Hematopoietic multipotent progenitor cell treated with erythropoietin and hydrocortisone succinate and interleukin-3 and kit ligand, for 17 days (in vitro differentiated cells): ENCODE results near the gene EDIL3.
"Not testable (repeated sequence)": the region's sequence is repeated elsewhere in the genome, so short reads cannot be mapped to it uniquely, and the experiment has no call there.

Experiments used
- DNase-seq: peaks from one replicate; pipeline ENCODE4 v3.0.0-alpha.2; 2015; ENCODE audit warnings: low spot score

The EDIL3 gene

DNA sequence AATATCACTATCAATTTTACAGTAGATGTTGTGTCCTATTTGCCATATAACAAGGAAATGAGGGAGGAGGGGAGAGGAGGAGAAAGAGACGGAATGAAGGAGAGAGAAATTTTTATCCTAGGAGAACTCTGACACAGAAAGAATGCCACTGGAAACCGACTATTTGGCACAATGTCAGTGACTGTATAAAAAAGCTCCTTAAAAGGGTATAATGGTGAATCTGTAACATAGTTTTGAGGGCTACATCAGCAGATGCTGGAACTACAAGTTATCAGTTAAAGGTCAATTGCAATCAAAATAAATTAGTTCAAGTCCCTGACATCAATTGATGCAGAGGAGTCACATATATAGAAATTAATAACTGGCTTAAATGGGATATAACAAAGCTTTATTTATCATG is 5.7 kb downstream of the EDIL3 start:
- DNase-seq = no peak

DNA sequence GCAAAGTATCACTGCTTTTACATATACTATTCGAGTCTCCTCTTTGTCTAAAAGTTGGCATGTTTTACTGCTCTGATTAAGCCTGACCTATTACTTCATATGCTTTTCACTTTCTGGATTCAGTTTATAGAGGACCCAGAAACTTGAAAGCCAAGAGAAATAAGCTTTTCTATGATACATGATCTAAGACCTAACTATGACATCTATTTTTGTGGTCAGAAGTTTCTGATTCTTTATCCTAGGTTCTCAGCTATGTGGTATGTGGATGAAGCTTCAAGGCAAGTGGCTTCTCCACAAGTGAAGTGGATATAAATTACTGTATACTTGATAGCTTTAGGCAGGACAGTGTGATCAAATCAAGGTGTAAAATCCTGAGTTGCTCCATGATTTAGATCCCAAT is 6.3 kb downstream of the EDIL3 start:
- DNase-seq = no peak

DNA sequence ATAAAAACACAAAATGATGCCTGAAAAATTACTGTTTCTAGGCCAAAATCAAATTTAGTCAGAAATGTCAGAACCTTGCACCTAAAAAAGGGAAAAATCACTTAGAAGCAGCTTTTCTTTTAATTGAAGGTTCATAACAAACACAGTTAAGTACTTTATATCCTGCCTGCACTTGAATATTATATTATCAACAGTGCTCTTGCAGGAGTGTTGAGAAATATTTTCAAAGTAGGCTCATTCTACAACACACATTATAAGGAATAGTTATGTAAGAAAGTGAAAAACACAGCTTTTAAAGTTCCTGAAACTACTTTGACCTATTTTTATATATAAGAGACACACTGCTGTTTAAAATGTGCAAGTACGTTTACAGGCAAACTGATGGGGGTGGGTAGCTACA is 8.3 kb downstream of the EDIL3 start:
- no peak for DNase-seq

DNA sequence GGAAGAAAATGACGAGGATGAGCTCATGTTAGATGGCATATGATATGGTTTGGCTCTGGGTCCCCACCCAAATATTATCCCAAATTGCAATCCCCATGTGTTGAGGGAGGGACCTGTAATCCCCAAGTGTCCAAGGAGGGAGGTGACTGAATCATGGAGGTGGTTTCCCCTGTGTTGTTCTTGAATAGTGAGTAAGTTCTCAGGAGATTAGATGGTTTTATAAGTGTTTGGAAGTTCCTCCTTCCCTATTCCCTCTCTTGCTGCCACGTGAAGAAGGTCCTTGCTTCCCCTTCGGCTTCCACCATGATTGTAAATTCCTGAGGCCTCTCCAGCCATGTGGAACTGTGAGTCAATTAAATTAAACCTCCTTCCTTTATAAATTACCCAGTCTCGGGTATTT is 10.1 kb downstream of the EDIL3 start:
- DNase-seq = no peak

DNA sequence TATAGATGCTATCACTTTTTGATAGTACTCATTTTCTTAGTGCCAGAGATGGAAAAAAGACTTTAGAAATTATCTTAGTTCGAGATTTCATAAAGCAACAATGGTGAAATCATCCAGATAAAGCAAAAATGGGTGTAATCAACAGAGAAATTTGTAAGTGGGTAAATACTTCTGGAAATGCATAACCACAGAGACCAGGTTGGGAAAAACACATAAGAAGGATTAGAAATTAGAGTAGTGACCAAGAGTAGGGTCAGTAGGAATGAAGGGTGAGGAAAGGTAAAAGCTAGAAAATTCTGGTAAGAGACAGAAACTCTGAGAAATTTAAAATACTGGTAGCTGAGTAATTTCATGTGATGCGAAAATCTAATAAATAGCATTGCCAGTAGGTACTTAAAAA is 11.2 kb downstream of the EDIL3 start:
- no peak for DNase-seq

DNA sequence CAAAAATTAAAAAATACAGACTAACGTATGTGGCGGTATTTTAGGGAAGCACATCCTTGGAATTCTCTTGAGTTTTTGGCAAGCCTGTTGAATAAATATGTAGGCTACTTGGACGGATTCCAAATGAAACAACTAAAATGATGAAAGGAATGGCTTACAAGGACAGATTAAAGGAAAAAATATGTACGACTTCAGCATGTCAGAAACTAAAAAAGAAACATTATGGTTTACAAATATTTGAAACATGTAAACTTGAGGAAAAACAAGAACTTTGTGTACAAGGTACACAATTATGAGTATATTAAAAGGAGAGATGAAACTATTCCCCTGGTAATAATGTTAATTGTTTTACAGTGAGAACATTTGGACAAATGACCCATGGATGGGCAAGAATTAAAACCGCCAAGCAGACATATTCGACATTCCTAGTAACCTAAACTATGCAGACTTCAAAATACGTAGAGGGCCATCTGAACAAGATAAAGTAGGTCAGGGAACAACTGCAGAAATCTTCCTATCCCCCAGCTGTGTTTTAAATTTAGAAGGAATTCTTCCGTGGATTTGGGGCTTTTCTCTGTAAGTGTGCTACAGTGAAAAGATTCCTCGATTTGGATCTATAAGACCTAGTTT is 12.5 kb downstream of the EDIL3 start:
- DNase-seq = no peak

DNA sequence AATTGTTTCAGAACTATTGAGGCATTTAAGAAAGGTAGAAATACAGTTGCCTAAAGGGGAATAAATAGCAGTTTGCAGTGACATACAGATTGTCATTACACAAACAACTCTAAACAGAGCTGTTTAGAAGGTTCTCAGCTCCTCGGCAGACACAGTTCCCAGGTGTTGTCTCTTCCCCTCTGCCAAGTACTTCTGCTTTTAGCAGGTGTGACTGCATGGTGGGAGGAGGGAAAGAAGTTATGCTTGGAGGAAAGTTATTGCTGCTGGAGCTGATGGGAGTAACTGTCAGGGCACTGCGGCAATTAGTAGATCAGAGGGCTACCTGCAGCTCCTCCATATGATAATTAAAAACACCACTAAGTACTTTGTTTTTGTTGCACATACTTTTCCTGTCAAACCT is 14.5 kb downstream of the EDIL3 start:
- DNase-seq = no peak

DNA sequence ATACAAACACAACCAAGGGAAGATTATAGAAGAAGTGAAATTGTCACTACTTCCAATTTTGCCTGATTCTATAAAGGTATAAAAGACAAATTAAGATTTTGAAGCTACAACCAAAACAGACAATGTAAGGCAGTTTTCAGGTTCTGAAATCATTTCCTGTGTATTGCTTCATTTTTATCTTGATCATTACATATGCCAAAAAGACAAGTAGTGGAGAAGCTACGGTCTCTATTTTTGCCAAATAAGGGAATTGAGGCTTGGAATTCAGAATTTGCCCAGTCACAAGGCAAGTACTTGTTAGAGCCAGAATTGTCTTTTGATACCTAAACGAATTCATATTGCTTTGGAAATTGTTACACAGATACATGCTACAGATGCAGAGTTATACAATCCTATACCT is 20.6 kb downstream of the EDIL3 start:
- DNase-seq = no peak

DNA sequence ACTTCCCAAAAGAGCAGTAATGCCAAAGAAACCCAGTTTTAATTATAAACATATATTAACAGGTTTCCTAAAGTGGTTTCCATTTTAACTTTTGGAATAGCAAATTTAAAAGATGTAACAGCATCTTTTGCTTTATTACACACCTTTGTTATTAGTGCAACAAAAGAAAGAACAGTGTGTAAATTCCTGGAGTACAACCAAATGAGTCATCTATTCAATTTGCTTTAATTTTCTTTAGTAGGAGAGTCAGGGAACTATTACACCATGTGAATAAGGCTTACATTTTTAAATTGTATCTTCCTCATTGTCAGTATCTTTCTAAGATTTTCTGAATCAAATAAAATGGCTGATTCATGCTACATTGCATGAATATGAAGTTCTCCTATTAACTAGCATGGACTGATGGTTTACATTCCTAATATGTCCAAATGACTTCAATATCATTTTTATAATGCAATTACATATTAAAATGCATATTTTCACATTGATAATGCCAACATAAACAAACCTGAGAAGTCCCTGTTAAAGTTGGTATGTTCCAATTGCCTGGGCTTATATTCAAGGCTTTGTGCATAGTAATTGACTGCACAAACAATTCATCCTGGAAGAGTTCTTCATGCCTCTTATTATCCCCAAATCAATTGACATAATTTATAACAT is 22.5 kb downstream of the EDIL3 start:
- no peak for DNase-seq

DNA sequence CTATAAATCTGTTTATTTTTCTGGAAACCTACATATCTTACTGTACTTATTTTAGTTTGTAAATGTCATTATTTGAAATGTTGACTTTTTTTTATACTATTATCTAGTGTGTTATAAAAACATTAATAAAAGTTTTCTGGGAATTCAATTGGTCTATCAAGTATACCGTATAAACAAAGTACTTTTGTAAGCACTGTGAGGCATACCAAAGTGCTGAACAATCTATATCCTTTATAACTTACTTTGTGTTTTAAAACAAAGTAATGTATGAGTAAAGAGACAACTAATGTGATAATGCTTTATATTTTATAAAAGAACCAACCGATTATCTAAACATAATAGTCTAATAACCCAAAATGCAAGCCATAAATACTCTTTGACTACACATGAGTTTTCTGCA is 23.1 kb downstream of the EDIL3 start:
- no peak for DNase-seq

DNA sequence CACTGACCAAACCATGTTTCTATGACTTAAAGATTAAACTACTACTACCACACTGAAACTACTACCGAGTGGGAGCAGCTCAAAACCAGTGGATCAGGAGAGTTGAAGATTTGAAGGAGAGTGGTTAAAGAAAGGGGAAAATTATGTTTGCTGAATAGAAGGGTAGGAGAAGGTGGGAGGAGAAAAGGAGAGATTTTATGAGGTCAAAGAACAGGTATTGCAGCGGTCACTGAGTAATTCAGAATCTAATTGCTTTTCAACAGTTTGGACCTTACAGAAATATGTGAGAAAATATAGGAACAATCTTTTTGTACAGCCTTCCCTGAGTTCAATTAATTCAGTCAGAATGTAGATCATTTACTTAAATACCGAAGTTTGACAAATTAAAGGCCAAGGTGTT is 24.6 kb downstream of the EDIL3 start:
- DNase-seq = no peak

DNA sequence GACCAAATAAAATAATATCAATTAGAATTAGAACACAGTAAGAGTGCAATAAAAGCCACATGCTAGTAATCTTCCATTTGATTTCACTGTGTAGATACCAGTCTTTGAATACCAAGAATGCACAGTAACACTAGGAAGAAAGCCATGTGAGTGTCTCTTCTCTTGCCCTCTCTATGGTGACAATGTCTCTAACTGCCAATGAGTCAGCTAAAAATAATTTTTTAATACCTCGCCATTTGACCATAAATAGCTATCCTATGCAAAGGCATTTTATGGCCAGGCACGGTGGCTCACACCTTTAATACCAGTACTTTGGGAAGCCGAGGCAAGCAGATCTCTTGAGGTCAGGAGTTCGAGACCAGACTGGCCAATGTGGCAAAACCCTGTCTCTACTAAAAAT is 30.6 kb downstream of the EDIL3 start:
- DNase-seq = no peak

DNA sequence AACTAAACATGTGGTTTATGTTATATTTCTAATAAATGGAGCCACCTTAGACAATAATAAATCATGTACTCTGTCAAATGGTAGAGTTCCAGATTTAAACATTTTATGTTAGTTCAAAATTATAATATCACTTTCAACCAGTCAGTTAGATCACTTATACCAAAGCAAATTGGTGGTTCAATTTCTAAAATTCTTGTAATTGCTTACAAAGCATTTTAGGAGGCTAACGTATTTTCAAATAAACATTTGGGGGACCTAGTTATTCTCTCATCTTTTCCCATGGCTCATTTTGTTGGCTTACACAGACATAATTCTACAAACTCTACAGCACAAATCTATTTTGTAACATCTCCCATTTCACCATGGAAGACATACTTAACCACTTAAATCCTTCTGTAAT is 39.9 kb downstream of the EDIL3 start:
- DNase-seq = no peak

DNA sequence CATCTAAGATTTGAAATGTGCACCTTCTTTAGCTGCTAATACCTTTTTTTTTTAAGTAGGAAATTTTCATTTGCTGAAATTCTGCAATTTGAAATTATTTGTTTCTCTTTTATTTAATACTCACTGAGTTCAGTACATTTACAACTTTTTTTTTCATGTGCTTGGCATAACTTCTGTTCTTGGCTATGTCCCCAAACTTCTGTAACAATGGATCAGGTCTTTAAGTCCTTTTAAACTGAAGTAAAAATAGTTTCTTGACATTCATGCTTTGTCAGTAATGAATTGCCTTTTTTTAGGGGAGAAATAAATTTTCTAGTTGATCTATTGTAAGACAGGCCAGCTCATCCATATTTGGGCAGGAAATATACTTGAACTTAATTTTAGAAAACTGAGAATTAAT is 41.5 kb downstream of the EDIL3 start:
- DNase-seq = no peak

DNA sequence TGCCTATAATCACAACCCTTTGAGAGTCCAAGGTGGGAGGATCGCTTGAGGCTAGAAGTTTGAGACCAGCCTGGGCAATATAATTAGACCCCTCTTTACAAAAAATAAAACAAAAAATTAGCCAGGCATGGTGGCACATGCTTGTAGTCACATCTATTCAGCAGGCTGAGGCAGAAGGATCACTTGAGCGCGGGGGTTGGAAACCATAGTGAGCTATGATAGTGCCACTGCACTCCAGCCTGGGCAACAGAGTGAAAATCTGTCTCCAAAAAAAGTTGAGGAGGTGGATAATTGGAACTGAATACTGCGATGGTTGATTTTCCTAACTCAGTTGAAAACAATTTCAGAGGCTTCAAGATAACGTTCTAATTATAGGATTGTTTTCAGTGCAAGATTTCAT is 52.6 kb downstream of the EDIL3 start:
- no peak for DNase-seq

DNA sequence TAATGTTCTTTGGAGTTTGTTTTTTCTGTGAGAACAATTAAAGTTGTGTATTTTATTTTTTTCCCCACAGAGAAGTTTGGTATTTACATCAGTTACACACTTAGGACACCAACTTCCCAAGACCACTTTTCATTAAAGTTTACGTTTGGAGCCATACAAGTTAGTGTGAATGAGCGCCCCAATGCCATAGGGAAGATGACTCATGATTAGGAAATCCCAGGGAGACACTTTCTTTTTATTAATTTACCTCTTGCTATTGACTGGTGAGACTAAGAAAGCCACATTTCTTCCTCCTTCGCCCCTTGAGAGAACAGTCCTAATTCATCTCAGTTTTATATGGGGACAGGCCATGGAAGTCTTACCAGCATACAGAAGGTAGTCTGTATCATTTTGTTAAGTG is 57.1 kb downstream of the EDIL3 start:
- no peak for DNase-seq

DNA sequence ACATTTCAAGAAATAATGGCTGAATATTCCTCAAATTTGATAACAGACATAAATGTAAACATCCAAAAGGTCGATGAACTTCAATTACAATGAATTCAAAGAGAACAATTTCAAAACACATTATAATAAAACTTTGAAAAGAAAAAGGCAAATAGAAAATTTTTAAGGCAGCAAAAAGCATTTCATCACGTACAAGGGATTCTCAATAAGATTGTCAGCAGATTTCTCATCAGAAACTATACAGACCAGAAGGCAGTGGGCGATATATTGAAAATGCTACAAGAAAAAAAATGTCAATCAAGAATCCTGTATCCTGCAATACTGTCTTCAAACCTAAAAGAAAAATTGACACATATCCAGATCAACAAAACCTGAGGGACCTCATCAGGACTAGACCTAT is 62.0 kb downstream of the EDIL3 start:
- DNase-seq = no peak

DNA sequence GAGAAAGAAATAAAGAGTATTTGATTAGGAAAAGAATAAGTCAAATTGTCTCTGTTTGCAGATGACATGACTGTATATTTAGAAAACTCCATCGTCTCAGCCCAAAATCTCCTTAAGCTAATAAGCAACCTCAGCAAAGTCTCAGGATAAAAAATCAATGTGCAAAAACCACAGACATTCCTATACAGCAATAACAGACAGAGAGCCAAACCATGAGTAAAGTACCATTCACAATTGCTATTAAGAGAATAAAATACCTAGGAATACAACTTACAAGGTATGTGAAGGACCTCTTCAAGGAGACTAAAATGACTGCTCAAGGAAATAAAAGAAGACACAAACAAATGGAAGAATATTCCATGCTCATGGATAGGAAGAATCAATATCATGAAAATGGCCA is 66.9 kb downstream of the EDIL3 start:
- not testable (repeated sequence) for DNase-seq

DNA sequence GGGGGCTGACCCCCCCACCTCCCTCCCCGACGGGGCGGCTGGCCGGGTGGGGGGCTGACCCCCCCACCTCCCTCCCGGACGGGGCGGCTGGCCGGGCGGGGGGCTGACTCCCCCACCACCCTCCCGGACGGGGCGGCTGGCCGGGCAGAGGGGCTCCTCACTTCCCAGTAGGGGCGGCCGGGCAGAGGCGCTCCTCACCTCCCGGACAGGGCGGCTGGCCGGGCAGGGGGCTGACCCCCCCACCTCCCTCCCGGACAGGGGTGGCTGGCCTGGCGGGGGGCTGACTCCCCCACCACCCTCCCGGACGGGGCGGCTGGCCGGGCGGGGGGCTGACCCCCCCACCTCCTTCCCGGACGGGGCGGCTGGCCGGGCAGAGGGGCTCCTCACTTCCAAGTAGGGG is 72.4 kb downstream of the EDIL3 start:
- not testable (repeated sequence) for DNase-seq

DNA sequence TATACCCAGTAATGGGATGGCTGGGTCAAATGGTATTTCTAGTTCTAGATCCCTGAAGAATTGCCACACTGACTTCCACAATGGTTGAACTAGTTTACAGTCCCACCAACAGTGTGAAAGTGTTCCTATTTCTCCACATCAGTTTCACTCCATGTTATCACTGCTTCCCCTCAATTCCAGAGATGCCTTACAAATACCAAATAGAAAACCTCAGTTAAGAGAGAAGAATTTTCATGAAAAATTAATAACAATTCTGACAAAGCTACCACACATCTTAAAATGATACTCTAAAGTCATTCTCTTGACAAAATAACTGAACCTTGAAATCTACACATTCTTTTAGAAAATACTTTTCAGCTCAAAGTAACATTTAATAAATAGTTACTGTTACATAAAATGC is 74.8 kb downstream of the EDIL3 start:
- DNase-seq = not testable (repeated sequence)

DNA sequence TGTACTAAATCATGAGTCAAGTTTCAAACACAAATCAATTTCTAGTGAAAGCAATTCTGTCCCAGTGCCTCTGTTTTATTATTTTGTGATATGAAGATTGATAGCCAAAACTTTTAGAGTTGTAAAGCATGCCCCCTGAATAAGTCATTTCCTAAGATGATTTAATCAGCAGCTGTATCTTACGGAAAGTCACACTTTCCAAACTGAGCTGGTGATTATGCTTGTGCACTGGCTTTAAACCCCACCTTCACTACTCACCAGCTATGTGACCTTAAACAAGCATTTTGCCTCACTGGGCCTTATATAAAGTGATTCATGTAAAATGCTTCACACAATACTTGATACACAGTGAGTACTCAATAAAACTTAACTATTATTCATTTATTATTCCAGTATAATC is 78.1 kb downstream of the EDIL3 start:
- no peak for DNase-seq

DNA sequence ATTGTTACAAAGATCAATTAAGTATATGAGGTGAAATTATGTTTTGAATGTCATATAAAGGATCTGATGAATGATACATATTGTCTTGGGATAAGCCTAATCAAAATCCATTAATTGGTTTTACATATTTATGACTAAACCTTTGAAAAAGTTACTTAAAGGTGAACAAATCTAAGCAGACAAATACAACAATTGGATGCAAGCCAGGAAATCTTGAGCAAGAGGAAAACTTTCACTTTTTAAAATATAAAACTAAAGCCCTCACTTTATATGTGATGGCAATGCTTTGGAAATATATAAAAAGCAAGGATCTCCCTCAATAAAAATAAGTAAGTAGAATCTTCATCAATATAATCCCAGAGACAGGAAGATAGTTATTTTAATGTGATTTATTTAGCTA is 80.1 kb downstream of the EDIL3 start:
- no peak for DNase-seq

DNA sequence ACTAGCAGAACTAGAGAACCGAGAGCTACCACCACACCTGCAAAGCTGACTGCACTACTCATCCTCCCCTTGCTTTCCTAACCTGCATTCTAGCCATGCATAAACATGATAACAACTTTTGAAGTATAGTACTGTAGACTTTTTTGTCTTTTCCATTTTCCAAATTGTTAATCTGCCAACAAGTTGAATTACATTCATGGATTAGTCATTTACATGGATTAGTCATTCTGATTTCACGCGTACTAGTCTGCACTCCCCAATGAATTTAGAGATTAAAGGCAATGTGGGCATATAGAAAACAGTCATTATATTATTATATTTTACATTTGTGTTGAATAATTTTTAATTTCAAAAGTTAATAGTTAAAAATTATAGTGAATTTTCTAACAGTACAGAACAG is 81.4 kb downstream of the EDIL3 start:
- no peak for DNase-seq

DNA sequence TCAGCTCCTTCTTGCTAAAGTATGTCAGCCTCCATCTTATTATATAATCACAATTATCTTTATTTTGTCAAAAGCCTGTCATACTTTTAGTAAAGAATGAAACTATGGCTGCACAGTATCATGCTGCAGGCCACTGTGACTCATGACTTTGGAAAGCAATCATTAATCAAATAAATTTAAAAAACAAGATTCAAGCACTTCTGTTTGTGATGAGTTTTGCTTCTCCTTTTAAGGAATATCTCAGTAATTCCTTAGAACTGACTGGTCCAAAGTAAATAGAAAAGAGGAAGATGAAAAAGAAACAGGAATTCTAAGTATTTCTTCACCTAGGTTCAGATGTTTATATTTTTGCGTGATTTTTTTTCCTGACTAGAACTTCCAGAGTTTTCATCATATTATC is 83.1 kb downstream of the EDIL3 start:
- DNase-seq = no peak
